GM12864 (cell line): Measurements from ENCODE around the gene CCDC146.

Source experiments
- DNase-seq: peaks from one replicate; pipeline ENCODE4 v3.0.0-alpha.2; 2011; ENCODE audit warnings: low read depth
- H3K4me3 ChIP-seq: 2 replicates; pipeline ENCODE4 v1.5.1; 2011; ENCODE audit warnings: mild to moderate bottlenecking, low read depth, low read length, control low read depth
- TF ChIP-seq, protein P1 (sequence below): IDR thresholded peaks from 2 replicates; pipeline ENCODE4 v1.5.1; 2011; ENCODE audit warnings: low read depth, mild to moderate bottlenecking, moderate library complexity, low read length, control low read depth, inconsistent platforms; ENCODE audit errors: missing control alignments

Gene CCDC146

DNA sequence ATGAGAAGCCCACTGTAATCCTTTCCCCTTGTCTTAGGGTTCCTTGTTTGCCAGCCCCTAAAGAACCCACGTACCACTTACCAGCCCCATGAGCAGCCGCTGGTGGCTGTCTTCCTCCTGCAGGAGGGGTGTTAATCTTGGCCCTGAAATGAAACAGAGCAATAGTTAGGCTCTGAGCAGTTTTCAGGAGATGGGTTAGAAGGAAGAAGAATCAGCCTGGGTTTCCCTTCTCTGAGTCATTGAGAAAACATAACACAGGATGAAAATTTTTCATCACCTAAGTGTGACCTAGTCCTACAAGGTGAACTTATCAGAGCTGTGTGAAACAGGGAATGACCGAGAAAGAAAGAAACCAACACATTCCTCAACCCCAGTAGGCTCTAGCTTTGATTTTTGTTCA, 203.7 kb downstream of the CCDC146 start:
- DNase-seq, result no peak
- no peak overlapping the region for H3K4me3 ChIP-seq
- TF ChIP-seq, protein P1, sequence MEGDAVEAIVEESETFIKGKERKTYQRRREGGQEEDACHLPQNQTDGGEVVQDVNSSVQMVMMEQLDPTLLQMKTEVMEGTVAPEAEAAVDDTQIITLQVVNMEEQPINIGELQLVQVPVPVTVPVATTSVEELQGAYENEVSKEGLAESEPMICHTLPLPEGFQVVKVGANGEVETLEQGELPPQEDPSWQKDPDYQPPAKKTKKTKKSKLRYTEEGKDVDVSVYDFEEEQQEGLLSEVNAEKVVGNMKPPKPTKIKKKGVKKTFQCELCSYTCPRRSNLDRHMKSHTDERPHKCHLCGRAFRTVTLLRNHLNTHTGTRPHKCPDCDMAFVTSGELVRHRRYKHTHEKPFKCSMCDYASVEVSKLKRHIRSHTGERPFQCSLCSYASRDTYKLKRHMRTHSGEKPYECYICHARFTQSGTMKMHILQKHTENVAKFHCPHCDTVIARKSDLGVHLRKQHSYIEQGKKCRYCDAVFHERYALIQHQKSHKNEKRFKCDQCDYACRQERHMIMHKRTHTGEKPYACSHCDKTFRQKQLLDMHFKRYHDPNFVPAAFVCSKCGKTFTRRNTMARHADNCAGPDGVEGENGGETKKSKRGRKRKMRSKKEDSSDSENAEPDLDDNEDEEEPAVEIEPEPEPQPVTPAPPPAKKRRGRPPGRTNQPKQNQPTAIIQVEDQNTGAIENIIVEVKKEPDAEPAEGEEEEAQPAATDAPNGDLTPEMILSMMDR, result no peak

DNA sequence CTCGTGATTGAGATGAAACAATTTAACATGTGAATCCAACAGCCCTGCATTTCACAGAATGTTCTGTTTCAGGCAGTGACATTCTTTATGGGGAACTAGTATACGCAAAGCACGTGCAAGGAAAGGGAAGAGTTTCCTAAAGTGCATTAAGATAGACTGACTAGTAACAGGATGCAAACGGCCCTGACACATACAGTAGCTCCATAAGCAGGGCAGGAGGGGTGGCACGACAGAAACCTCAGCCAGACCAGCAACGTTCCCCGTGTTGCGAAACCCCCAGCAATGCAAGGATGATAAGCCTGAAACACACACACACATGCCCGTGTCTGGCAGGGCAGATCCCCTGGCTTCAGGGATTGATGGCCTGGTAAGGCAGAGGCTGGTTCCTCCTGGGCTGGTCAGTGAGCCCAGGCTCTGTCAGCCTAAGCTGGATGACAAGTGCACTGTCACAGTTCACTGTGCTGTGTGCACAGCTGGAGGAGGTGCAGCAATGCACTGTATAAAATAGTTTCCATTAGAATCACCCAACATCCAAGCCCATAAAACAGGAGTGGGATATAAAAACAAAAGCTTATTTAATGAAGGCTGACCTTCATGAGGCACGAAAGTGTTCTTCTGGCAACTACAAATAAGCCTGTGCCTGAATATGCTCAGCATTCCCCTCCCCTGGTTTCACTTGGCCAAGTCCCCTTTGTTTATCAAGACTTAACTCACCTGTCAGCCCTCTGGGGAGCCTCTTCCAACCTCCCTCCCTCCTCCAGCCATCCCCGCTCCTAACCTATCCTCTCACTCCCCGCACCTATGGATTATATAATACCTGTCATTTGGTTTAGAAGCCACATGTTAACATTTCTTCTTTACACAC, 204.9 kb downstream of the CCDC146 start:
- TF ChIP-seq, protein P1, result no peak
- H3K4me3 ChIP-seq, result no peak overlapping the region
- DNase-seq, result no peak

DNA sequence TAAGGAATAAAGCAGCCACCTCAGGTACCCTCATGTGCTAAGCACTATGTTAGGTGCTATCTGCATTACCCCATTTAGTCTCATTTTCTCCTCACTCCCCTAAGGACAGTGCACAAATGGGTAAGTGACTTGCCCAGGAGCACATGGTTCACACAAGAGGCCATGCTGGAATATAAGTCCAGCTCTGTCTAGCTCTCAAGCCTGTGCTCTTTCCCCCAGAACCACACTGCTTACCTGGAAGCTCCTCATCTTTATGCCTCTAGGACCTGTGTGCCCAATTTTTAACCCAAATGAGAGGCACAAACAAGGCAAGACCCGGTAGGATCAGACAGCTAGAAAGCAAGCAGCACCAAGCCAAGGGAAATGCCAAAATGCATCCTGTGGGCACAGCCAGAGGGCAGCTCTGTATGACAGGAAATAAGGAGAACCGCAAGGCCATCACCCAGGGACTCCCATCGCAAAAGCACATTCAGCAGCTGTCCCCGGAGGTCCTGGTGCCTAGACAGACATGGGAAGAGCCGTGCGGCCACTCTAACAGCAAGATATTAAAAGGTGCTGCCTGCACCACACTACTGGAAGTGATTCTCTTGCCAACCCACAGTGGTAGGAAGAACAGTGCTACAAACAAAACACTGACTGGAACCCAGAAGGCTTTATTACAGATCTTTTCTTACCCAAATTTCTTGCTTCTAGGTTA, 205.7 kb downstream of the CCDC146 start:
- H3K4me3 ChIP-seq, result no peak overlapping the region
- no peak for DNase-seq

GRCh38 chr7:77328669-77329068, 206.3 kb downstream of the CCDC146 start:
- TF ChIP-seq, protein P1, result no peak
- no peak overlapping the region for H3K4me3 ChIP-seq
- no peak for DNase-seq

More for the DNA sequence above, 205.7 kb downstream of the CCDC146 start:
- TF ChIP-seq, protein P1, result no peak

DNA sequence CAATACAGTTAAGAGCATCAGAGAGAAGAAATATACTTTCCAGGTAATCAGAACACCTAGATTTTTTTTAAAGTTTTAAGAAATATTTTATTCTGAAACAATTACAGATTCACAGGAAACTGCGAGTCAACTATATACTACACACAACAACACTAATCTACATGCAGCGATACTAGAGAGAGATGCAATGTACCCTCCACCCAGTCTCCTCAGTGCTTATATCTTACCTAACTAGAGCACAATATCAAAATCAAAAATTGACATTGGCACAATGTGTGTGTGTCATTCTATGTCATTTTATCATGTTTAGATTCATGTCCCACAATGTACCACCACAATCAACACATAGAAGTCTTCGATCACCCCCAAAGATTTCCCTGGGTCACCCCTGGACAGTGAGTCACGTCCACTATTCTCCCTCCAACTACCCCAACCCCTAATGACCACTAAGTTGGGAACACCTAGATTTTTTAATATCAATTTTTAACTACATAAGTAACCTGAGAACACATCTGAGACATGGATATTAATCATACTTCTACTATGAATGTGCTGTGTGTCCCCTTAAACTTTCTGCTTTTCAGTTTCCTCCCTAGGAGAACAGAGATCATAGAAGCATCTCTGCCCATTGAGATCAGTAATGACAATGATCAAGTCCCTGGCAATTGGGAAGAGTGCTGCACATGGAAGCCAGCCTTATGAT, 207.2 kb downstream of the CCDC146 start:
- no peak for DNase-seq
- TF ChIP-seq, protein P1, result no peak
- no peak overlapping the region for H3K4me3 ChIP-seq

DNA sequence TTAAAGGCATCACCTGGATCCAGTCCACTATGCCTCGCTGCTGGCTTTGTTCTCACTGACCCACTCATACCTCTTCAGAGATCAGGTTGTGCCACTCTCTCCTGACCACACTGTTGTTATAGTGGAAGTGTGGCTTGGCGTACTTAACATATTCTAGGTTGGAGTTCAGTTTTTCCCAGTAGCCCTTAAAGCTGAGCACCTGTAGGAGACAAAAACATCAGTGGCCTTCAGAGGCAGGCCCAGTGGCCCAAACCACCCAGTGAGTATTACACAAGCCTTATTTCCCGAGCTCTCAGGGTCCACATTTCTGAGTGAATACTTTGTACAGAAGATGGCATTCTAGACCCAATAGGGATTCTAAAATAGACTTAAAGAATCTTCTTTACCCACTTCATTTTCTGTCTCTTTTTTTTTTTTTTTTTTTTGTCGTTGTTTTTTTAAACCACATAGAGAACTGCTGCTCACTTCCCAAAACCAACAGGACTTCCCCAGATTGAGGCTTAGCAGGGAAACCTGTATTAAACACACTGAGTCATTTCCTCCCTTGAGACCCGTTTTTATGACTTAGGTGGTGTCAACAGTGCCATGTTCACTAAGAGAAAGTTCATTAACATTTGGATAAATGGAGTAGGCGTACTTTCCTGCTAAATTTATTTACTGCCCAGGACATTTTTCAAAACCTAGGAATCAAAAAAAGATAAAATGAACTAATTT, 207.9 kb downstream of the CCDC146 start:
- TF ChIP-seq, protein P1, result no peak
- no peak overlapping the region for H3K4me3 ChIP-seq
- peak; percentile 68 for DNase-seq
